NCI-H1048 (cell line): ENCODE data around the gene SLC16A3.

ENCODE experiments used
- DNase-seq: peaks from one replicate; lab custom pipeline; 2025; lab: John Stamatoyannopoulos, UW

The SLC16A3 gene

GRCh38 chr17:82236142-82236971, 7.5 kb downstream of the SLC16A3 start:
- no peak for DNase-seq

DNA sequence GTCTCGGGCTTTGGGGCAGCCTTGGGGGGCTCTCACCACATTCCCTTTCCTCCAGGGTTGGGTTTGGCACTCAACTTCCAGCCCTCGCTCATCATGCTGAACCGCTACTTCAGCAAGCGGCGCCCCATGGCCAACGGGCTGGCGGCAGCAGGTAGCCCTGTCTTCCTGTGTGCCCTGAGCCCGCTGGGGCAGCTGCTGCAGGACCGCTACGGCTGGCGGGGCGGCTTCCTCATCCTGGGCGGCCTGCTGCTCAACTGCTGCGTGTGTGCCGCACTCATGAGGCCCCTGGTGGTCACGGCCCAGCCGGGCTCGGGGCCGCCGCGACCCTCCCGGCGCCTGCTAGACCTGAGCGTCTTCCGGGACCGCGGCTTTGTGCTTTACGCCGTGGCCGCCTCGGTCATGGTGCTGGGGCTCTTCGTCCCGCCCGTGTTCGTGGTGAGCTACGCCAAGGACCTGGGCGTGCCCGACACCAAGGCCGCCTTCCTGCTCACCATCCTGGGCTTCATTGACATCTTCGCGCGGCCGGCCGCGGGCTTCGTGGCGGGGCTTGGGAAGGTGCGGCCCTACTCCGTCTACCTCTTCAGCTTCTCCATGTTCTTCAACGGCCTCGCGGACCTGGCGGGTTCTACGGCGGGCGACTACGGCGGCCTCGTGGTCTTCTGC, 8.4 kb downstream of the SLC16A3 start:
- no peak for DNase-seq

- no peak for DNase-seq
Observed at GRCh38 chr17:82237746-82238471, 9.1 kb downstream of the SLC16A3 start.

GRCh38 chr17:82238472-82239201, 9.8 kb downstream of the SLC16A3 start:
- no peak for DNase-seq

- DNase-seq, result no peak
Observed at GRCh38 chr17:82239401-82239925, 10.6 kb downstream of the SLC16A3 start.

DNA sequence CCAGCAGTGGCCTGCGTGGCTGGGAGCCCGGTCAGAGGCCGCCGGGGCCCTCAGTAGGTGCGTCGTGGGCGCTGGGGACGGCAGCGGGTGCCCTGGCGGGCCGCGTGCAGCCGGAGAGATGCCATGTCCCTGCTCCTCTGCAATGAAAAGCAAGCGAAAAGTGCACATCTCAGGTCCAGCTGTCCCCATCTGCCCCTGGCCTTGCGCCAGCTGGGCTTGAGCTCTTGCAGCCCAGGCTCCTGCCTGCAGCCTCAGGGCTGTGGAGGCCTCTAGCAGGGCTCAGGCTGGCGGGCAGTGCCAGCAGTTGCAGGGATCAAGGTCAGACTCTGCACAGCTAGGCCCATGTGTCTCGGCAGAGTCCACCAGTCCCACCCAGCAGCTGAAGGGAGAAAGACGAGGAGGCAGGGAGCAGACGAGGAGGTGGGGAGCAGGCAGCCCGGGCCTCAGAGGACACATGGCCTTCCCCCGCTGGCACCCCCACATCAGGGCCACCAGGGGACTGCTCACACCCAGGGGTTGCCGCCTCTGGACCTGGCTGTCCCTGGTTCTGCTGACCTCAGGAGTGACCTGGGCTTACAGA, 11.2 kb downstream of the SLC16A3 start:
- DNase-seq, result no peak

DNA sequence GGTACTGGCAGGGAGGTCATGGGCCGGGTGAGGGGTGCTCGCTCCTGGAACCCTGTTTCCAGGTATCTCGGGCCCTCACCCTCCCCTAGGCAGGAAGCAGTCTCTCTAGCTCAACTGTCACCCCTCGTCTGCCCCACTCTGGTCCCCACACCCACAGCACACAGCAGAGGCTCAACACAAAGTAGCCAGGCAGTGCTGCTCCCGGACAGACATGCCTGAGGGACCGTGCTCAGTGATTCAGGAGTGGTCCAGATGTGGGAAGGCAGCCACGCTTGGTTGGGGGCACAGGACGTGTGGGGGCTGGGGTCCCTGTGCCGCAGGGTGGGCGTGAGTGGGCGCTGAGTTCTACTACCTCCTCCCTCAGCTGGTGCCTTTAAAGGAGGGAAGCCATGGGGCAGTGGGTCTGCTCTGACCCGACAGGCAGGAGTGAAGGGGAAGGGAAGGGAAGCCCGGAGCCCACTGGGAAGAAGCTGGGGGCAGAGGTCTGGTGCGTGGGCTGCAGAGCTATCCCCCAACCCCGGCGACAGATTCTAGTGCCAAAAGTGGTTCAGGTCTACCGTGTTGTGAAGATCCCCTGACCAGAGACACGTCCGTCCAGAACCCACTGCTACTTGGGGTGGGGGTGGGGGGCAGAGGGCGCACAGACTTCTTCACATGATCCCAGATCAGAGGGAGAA, 11.8 kb downstream of the SLC16A3 start:
- DNase-seq, result no peak

DNA sequence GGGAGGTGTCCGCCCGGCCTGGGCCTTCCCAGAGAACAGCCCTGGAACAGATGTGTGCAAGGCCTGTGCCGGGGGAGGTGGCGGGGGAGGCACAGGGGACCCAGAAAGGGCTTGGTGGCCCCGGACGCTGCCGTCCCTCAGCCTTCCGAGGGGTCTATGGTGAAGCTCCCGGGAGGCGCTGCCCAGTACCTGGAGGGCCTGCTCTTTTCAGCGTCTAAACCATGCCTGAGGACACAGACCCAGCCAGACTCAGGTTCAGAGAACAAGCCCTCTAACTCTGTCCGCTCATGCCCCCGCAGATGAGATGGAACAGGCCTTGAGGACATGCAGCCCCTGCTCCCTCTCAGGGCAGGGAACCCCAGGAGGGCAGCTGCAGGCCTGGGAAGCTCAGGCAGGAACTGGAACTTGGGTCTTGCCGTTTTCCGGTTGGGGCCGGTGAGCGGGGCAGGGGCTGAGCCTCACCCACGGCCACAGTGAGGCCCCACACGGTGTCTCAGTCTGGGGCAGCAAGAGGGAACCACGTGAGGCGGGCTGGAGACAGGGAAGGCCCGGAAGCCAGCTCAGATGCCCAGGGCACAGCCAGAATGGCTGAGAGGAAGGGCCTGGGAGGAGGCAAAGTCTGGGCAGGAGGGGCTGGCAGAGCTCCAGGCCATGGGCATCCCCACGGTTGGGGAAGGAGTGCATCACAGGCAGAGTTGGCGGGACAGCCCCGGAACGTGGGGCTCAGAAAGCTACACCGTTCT, 12.5 kb downstream of the SLC16A3 start:
- DNase-seq, result no peak

DNA sequence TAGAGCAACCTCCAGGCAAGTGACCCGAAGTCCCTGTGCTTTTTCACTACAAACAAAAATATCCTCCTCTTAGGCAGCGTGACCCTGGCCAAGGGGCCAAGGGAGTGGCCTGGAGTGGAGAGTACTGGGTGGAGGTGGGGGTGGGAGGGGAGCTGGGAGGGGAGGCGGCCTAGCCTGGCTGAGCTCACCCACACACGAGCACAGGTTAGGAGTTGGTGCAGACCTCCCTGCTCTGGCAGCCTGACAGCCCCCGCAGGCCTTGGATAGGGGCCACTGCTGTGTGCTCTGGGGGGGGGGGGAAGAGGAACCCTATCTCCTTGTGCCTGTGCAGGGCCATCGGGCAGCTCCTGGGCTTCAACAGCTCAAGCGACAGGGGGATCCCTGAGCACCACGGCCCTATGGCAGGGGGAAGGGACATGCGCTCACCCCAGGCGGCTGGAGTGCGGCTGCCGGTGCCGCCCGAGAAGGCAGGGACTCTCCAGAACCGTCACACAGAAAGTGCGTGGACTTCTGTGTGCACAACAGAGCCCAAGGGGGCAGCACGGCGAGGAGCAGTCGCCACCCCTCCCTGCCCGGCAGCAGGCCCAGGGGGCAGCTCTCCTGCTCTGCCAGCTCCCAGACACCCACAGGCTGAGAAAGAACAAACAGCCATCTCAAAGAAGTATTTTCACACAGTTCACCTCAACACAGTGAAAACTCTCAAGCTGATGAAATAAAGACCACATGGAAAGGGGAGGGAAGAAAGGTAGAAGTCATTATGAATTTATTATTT, 13.3 kb downstream of the SLC16A3 start:
- DNase-seq, result no peak

- no peak for DNase-seq
Observed at GRCh38 chr17:82242698-82242976, 13.8 kb downstream of the SLC16A3 start.

GRCh38 chr17:82242977-82243647, 14.3 kb downstream of the SLC16A3 start:
- no peak for DNase-seq

- no peak for DNase-seq
Observed at GRCh38 chr17:82243648-82244412, 15.0 kb downstream of the SLC16A3 start.

DNA sequence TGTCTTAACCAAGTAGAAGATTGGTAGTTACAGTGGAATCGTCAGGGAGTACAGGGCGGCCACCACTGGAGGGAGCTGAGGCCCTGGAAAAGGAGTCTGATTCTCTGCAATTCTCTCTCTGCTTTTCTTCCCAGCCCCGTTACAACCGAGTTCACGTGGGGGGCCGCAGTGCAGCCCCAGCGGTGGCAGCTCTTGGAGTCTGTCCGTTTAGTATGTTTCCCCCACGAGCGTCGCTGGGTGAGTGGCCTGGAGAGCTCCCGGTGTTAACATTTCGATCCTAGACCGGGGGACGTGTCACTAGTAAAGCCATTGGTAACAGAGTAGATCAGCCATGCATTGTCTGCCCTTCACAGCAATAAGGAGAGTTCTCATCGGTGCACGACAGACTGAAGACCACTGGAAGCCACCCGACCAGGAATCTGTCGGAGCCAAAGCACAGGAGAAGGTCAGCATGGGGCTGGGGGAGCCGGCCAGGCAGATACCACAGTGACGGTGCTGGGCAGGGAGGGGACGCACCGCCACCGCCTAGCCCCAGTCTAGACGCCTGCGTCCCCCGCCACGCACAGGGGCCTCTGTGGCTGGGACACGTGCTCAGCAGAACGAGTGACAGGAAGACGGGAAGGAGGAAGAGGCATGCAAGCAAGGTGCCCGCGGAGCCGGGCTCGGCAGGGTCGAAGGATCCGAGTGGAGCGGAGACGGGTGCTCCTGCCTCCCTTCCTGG, 15.7 kb downstream of the SLC16A3 start:
- no peak for DNase-seq

DNA sequence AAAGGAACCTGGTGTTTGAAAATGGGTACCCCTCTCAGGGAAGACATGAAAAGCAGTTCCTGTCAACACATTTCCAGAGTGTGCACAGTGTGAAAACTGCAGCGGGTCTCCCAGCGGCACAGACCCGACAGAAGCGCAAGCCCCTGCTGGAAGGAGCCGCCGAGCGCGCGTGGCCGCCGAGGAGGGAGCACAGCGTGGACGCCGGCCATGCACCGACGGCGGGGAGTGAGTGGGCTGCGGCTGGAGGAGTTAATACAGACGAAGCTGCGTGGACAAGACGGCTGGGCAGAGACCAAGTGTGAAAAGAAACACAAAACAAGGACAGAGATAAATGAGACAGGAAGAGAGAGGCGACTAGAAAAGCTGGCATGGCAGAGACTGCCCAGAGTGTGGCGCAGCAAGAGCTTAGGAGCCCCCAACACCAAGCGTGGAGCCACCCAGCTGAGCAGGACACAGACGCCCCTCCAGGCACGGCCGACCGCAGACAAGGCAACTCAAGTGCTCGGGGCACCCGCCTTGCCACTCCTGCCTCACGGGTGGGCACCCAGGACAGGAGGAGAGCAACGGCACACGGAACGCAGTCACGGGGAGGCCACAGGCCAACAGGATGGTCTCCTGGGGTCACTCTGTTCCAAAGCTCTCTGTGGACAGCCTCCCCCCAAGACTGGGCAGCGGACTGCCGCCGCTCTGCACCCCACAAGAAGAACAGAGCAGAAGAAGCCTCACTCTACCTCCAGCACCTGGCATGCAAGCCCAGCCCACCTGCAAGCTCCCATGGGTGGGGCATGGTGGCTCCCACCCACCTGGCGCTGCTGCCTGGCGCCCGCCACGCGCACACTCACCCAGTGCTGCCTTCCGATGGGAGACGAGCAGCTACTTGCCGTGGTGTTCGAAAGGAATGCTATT, 16.5 kb downstream of the SLC16A3 start:
- no peak for DNase-seq

DNA sequence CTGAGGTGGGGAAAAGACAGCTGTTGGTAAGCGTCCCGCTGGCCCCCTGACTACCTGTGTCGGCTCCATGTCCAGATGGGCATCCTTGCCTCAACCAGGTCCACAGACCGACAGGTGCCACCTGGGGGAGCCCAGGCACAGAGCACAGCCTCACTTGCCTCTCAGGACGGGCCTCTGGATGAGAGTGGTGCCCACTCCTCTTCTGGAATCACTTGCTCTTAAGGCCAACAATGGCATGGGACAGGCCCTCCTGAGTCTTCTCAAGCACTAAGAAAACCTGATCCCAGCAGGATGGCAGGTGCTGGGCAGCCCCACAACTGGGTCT, 17.2 kb downstream of the SLC16A3 start:
- DNase-seq, result no peak

DNA sequence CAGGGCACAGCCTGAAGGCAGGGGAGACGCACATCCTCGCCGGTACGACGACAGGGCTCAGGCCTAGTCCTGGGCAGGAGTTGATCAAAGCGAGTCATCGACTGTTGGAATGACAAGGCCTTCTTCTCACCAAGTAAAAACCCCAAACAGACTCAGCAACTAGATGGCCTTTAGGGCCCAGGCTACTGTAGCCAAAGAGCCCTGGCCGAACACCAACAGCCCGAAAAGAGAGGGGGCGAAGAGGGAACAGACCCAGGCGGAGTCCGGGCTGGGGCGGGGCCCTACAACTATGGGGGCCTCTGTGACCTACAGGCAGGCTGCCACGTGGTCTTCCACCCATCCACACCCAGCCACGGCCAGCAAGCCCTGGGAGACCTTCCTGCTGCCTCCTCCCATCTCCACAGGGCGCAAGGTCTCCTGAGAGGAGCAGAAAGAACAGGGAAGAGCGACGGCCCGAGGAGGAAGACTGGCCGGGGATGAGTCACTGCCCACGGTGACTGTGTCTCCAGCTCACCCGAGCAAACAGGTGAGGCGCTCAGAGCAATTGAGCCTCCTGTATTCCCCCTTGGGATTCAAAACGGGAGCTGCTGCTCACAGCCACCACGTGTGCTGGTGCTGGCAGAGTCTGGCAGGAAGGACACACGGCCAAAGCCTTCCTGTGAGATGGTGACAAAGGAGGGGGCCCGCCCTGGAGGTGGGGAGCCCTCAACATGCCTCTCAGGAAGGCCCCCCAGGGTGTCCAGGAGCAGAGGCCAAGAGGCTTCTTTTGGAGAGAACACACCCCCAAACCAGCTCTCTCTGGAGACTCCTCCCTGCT, 17.7 kb downstream of the SLC16A3 start:
- no peak for DNase-seq
